ENCODE results near the gene SCGB3A1. TPM values are rescaled to one million over a fixed set of nuclear protein-coding genes. Genes with fewer than 3 reads are reported as not detected.

SCGB3A1 gene
- total and polyA plus RNA-seq, 2 of the 4 experiments (the other 2 are of a cell fraction) = not detected

GRCh38 chr5:180594311-180595045, 3.2 kb upstream of the SCGB3A1 start:
- Histone ChIP-seq H3K23ac (ENCODE audit: low read depth, low read length) (no peak overlapping the region), H2BK5ac (ENCODE audit: low read depth, low read length, poor library complexity, severe bottlenecking) (peak overlapping the region; percentile 64), H3K27me3 (ENCODE audit: control insufficient read depth, insufficient read depth, low read length) (peaks cover 28% of the 10 kb centered on the region), H2BK120ac (ENCODE audit: low read depth, low read length) (no peak overlapping the region), H4K91ac (ENCODE audit: insufficient read depth, low read depth, low read length) (no peak overlapping the region), H3K9me1 (ENCODE audit: insufficient read depth, low read length) (no peaks in the 10 kb centered on the region), H3K56ac (ENCODE audit: extremely low read depth, insufficient read depth, low read length) (no peak overlapping the region), H3K4me1 (ENCODE audit: control insufficient read depth, insufficient read depth, low read length) (no peaks in the 10 kb centered on the region; the same call in 1 of the 2 replicates), H2AK5ac (ENCODE audit: low read depth, low read length) (no peak overlapping the region), H3K18ac (ENCODE audit: low read depth, low read length) (no peak overlapping the region), H3K36me3 (ENCODE audit: control insufficient read depth, insufficient read depth, low read length) (no peaks in the 10 kb centered on the region), H4K5ac (ENCODE audit: low read depth, low read length) (no peak overlapping the region), H3K4ac (ENCODE audit: low read depth, low read length) (no peak overlapping the region), H3K9ac (ENCODE audit: low read depth, low read length) (no peak overlapping the region), H4K8ac (ENCODE audit: low read depth in 2 of 2, low read length in 2 of 2) (no peak overlapping the region), H2BK20ac (ENCODE audit: low read depth, low read length) (no peak overlapping the region), H3K4me2 (ENCODE audit: low read depth, low read length) (no peak overlapping the region), H3K14ac (replicated peaks; ENCODE audit: low read depth, low read length) (no peak overlapping the region), H3K9me3 (ENCODE audit: control insufficient read depth, insufficient read depth, low read length) (no peaks in the 10 kb centered on the region), H3K79me1 (ENCODE audit: low read depth in 1 of 2, low read length in 2 of 2) (no peaks in the 10 kb centered on the region), H2AK9ac (replicated peaks; ENCODE audit: low read depth, low read length, poor library complexity) (no peak overlapping the region), H3K4me3 (ENCODE audit: insufficient read depth, low read depth, low read length) (no peak overlapping the region), H3K27ac (ENCODE audit: insufficient read depth, low read length) (no peak overlapping the region), H2AFZ (replicated peaks; ENCODE audit: low read length, poor library complexity) (no peak overlapping the region), H2BK15ac (ENCODE audit: low read depth, low read length) (no peak overlapping the region), H4K20me1 (ENCODE audit: insufficient read depth, low read length) (no peaks in the 10 kb centered on the region)
- 33% methylated on average over 1 of the region's 17 CpGs; no CpG with 5 or more reads in 1 of the 2 experiments for WGBS, 2 experiments (ENCODE audit: extremely low coverage in 2 of 2, insufficient read length in 1 of 2)
- ChIA-PET POLR2A (ENCODE audit: unreplicated experiment) (no interaction called here), CTCF (no interaction called here)
- TF ChIP-seq NFE2L2 (IDR thresholded peaks at IDR 0.05; ENCODE audit: low read depth, low read length) (no peak), RFX5 (IDR thresholded peaks at IDR 0.05; ENCODE audit: low read depth, low read length) (no peak), MXI1 (IDR thresholded peaks at IDR 0.05; ENCODE audit: borderline replicate concordance, low read depth, low read length) (no peak), BHLHE40 (IDR thresholded peaks at IDR 0.05; ENCODE audit: low read depth, low read length) (no peak), ELK1 (IDR thresholded peaks at IDR 0.05; ENCODE audit: borderline replicate concordance, low read depth, low read length) (no peak), SMC3 (IDR thresholded peaks at IDR 0.05; ENCODE audit: low read depth, low read length) (no peak), FOS (IDR thresholded peaks at IDR 0.05; ENCODE audit: low read depth, low read length) (no peak), MAZ (IDR thresholded peaks at IDR 0.05; ENCODE audit: borderline replicate concordance, low read depth, low read length) (no peak), CHD1 (IDR thresholded peaks at IDR 0.05; ENCODE audit: low read depth, low read length) (no peak)
- intact Hi-C loops (cut with micrococcal nuclease) = no loop called here
- in situ Hi-C loops (cut with MboI; ENCODE audit: low sequenced_read_pairs) = no loop called here
- dilution Hi-C loops (cut with HindIII; ENCODE audit: low sequenced_read_pairs, unreplicated experiment) = no loop called here
- DNase-seq = no peak
- BruUV-seq (replicated peaks) = no TSS peak
- no peak for ATAC-seq (ENCODE audit: low read depth)
